GM23338 (cell line): ENCODE results near the gene PPME1. TPM values are rescaled to one million over a fixed set of nuclear protein-coding genes. Genes with fewer than 3 reads are reported as not detected.

ENCODE experiments used
- ATAC-seq: fragments of 200-7000 bp; cut with Tn5 transposase; 3 replicates; pipeline ENCODE4 v1.9.1; 2020
- DNase-seq: peaks from one replicate; pipeline ENCODE4 v3.0.0-alpha.2; 2015; ENCODE audit warnings: low spot score
- H2AFZ ChIP-seq: fragments of 200-600 bp; sonication (generic); 2 replicates; pipeline ENCODE4 v1.8.0; 2016; ENCODE audit warnings: antibody characterized with exemption, mild to moderate bottlenecking, moderate library complexity
- H3F3A ChIP-seq: fragments of 200-600 bp; sonication (generic); replicated peaks from 2 replicates; pipeline ENCODE4 v1.8.0; 2017; ENCODE audit warnings: antibody characterized with exemption, mixed run types, low read depth
- H3K27ac ChIP-seq: fragments of 200-600 bp; sonication (generic); 2 replicates; pipeline ENCODE4 v1.6.1; 2016; ENCODE audit warnings: low read depth
- H3K27me3 ChIP-seq: fragments of 200-600 bp; sonication (generic); 2 replicates; pipeline ENCODE4 v1.8.0; 2016; ENCODE audit warnings: mild to moderate bottlenecking, mixed run types, moderate library complexity; ENCODE audit not compliant: insufficient read depth
- H3K36me3 ChIP-seq: fragments of 200-600 bp; sonication (generic); 2 replicates; pipeline ENCODE4 v1.8.0; 2016; ENCODE audit warnings: mild to moderate bottlenecking; ENCODE audit not compliant: insufficient read depth
- H3K4me1 ChIP-seq: fragments of 200-600 bp; sonication (generic); 2 replicates; pipeline ENCODE4 v1.8.0; 2016; ENCODE audit warnings: mild to moderate bottlenecking, moderate library complexity; ENCODE audit not compliant: insufficient read depth
- H3K4me2 ChIP-seq: fragments of 200-600 bp; sonication (generic); 2 replicates; pipeline ENCODE4 v1.7.1; 2017; ENCODE audit warnings: mixed run types
- H3K4me3 ChIP-seq: fragments of 200-600 bp; sonication (generic); 2 replicates; pipeline ENCODE4 v1.6.1; 2016; ENCODE audit warnings: mixed run types
- H3K79me2 ChIP-seq: fragments of 200-600 bp; sonication (generic); replicated peaks from 2 replicates; pipeline ENCODE4 v1.8.0; 2017; ENCODE audit warnings: mild to moderate bottlenecking; ENCODE audit not compliant: insufficient read depth
- H3K9me2 ChIP-seq: fragments of 200-600 bp; sonication (generic); 2 replicates; pipeline ENCODE4 v1.8.0; 2017; ENCODE audit not compliant: insufficient read depth
- H4K20me1 ChIP-seq: fragments of 200-600 bp; sonication (generic); replicated peaks from 2 replicates; pipeline ENCODE4 v1.8.0; 2017; ENCODE audit warnings: mild to moderate bottlenecking; ENCODE audit not compliant: insufficient read depth
- H3K27ac Mint-ChIP-seq: 2 replicates; pipeline ENCODE4 v1.8.0; 2020; ENCODE audit warnings: inconsistent platforms, mild to moderate bottlenecking, moderate library complexity, mixed read lengths
- H3K27me3 Mint-ChIP-seq: 3 replicates; pipeline ENCODE4 v1.8.0; 2022; ENCODE audit warnings: low read depth, mild to moderate bottlenecking, moderate library complexity, mixed read lengths, inconsistent platforms; ENCODE audit not compliant: insufficient read depth, poor library complexity
- H3K36me3 Mint-ChIP-seq: 3 replicates; pipeline ENCODE4 v1.8.0; 2021; ENCODE audit warnings: low read depth, mild to moderate bottlenecking, inconsistent platforms, moderate library complexity, mixed read lengths
- H3K4me1 Mint-ChIP-seq: 3 replicates; pipeline ENCODE4 v1.8.0; 2020; ENCODE audit warnings: mild to moderate bottlenecking, inconsistent platforms, mixed read lengths
- H3K4me3 Mint-ChIP-seq: 3 replicates; pipeline ENCODE4 v1.8.0; 2021; ENCODE audit warnings: moderate library complexity, mild to moderate bottlenecking, inconsistent platforms, mixed read lengths
- H3K9me3 Mint-ChIP-seq: 3 replicates; pipeline ENCODE4 v1.8.0; 2020; ENCODE audit warnings: moderate library complexity, mild to moderate bottlenecking, inconsistent platforms, mixed read lengths
- CREB1 ChIP-seq: fragments of 250-450 bp; sonication (Bioruptor Pico); IDR thresholded peaks from 2 replicates; pipeline ENCODE4 v1.5.0; 2020; ENCODE audit warnings: low read depth, mild to moderate bottlenecking, moderate library complexity
- EZH2 ChIP-seq: fragments of 200-600 bp; sonication (generic); IDR thresholded peaks from one replicate; pipeline ENCODE4 v1.8.0; 2017; ENCODE audit warnings: antibody characterized with exemption, mild to moderate bottlenecking, low read depth; ENCODE audit not compliant: unreplicated experiment
- JUNB ChIP-seq: IDR thresholded peaks from one replicate; pipeline ENCODE4 v1.6.1; 2016; ENCODE audit warnings: antibody characterized with exemption; ENCODE audit not compliant: unreplicated experiment
- NANOG ChIP-seq: IDR thresholded peaks from 2 replicates; pipeline ENCODE4 v1.6.1; 2016; ENCODE audit warnings: antibody characterized with exemption, borderline replicate concordance
- POLR2AphosphoS5 ChIP-seq: IDR thresholded peaks from 2 replicates; pipeline ENCODE4 v1.6.1; 2016; ENCODE audit warnings: antibody characterized with exemption, low read depth
- STAT1 ChIP-seq: IDR thresholded peaks from one replicate; pipeline ENCODE4 v1.6.1; 2016; ENCODE audit warnings: antibody characterized with exemption; ENCODE audit not compliant: unreplicated experiment
- ZNF114 ChIP-seq: fragments of 250-450 bp; sonication (Bioruptor Pico); IDR thresholded peaks from 2 replicates; pipeline ENCODE4 v1.5.0; 2020; ENCODE audit warnings: mild to moderate bottlenecking, moderate library complexity
- ZNF331 ChIP-seq: fragments of 250-450 bp; sonication (Bioruptor Pico); IDR thresholded peaks from 2 replicates; pipeline ENCODE4 v1.5.0; 2020; ENCODE audit warnings: low read depth, mild to moderate bottlenecking, moderate library complexity
- polyA plus RNA-seq: library from polyadenylated mRNA; unstranded; fragments of >200 nt; fragmentation: Nextera tagmentation; extraction: Ambion mirVana; gene quantifications from 2 replicates; pipeline ENCODE4 v1.2.1, GENCODE V29; 2016
- total RNA-seq: library from RNA; depleted of rRNA; stranded (reverse); fragments of >200 nt; shearing (Covaris generic); gene quantifications from 2 replicates; pipeline ENCODE4 v1.2.3, GENCODE V29; 2014
- TF ChIP-seq, protein P1 (sequence below): fragments of 250-450 bp; sonication (Bioruptor Pico); IDR thresholded peaks from 2 replicates; pipeline ENCODE4 v1.5.0; 2020; ENCODE audit warnings: mild to moderate bottlenecking, moderate library complexity
- TF ChIP-seq, protein P2 (sequence below): IDR thresholded peaks from one replicate; pipeline ENCODE4 v1.6.1; 2018; ENCODE audit warnings: antibody characterized with exemption; ENCODE audit not compliant: unreplicated experiment
- TF ChIP-seq, protein P3 (sequence below), 2 experiments: fragments of 200-600 bp in 1 of 2; sonication (generic) in 1 of 2; conservative IDR thresholded peaks; 2 replicates each; pipeline versions ENCODE4 v1.5.1 to v1.6.1; 2016 to 2017; ENCODE audit warnings: antibody characterized with exemption in 2 of 2, low read depth in 2 of 2, mild to moderate bottlenecking in 2 of 2, moderate library complexity in 1 of 2

PPME1 gene
- total and polyA plus RNA-seq, 2 experiments from 2014 or later: 32.1 to 37.2 TPM

DNA sequence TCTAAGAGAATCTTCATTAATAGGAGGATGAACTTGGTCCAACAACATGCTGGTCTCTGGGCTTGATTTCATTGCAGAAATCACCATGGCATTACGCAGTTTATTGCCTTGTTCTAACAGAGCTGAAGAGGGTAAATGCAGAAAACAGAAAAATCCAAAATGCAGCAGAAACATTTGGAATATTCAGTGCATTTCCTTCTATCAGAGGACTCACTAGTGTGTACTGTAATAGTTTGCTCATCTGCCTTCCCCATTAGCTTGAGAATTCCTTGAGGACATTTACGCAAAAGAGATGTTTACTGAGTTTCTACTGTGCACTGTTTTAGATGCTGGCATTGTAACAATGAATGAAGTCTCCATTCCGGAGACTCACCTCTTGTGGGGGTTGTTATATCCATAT lies 37.7 kb upstream of the PPME1 start (continued):
- TF ChIP-seq, protein P1, sequence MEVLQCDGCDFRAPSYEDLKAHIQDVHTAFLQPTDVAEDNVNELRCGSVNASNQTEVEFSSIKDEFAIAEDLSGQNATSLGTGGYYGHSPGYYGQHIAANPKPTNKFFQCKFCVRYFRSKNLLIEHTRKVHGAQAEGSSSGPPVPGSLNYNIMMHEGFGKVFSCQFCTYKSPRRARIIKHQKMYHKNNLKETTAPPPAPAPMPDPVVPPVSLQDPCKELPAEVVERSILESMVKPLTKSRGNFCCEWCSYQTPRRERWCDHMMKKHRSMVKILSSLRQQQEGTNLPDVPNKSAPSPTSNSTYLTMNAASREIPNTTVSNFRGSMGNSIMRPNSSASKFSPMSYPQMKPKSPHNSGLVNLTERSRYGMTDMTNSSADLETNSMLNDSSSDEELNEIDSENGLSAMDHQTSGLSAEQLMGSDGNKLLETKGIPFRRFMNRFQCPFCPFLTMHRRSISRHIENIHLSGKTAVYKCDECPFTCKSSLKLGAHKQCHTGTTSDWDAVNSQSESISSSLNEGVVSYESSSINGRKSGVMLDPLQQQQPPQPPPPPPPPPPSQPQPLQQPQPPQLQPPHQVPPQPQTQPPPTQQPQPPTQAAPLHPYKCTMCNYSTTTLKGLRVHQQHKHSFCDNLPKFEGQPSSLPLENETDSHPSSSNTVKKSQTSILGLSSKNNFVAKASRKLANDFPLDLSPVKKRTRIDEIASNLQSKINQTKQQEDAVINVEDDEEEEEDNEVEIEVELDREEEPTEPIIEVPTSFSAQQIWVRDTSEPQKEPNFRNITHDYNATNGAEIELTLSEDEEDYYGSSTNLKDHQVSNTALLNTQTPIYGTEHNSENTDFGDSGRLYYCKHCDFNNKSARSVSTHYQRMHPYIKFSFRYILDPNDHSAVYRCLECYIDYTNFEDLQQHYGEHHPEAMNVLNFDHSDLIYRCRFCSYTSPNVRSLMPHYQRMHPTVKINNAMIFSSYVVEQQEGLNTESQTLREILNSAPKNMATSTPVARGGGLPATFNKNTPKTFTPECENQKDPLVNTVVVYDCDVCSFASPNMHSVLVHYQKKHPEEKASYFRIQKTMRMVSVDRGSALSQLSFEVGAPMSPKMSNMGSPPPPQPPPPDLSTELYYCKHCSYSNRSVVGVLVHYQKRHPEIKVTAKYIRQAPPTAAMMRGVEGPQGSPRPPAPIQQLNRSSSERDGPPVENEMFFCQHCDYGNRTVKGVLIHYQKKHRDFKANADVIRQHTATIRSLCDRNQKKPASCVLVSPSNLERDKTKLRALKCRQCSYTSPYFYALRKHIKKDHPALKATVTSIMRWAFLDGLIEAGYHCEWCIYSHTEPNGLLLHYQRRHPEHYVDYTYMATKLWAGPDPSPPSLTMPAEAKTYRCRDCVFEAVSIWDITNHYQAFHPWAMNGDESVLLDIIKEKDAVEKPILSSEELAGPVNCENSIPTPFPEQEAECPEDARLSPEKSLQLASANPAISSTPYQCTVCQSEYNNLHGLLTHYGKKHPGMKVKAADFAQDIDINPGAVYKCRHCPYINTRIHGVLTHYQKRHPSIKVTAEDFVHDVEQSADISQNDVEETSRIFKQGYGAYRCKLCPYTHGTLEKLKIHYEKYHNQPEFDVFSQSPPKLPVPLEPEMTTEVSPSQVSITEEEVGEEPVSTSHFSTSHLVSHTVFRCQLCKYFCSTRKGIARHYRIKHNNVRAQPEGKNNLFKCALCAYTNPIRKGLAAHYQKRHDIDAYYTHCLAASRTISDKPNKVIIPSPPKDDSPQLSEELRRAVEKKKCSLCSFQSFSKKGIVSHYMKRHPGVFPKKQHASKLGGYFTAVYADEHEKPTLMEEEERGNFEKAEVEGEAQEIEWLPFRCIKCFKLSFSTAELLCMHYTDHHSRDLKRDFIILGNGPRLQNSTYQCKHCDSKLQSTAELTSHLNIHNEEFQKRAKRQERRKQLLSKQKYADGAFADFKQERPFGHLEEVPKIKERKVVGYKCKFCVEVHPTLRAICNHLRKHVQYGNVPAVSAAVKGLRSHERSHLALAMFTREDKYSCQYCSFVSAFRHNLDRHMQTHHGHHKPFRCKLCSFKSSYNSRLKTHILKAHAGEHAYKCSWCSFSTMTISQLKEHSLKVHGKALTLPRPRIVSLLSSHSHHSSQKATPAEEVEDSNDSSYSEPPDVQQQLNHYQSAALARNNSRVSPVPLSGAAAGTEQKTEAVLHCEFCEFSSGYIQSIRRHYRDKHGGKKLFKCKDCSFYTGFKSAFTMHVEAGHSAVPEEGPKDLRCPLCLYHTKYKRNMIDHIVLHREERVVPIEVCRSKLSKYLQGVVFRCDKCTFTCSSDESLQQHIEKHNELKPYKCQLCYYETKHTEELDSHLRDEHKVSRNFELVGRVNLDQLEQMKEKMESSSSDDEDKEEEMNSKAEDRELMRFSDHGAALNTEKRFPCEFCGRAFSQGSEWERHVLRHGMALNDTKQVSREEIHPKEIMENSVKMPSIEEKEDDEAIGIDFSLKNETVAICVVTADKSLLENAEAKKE (CRISPR knock-in tag): no peak
- no peak for TF ChIP-seq ZNF114

DNA sequence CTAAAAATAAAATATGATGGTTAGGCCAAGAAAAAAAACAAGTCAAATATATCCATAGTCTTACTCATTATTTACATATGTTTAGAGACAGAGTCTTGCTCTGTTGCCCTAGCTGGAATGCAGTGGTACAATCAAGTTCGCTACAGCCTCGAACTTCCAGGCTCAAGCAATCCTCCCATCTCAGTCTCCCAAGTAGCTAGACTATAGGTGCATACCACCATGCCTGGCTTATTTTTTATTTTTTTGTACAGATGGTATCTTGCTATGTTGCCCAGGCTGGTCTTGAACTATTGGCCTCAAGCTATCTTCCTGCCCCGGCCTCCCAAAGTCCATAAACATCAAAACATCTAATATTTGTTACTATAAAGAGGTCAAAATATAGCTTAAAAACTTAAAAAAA lies 36.4 kb upstream of the PPME1 start:
- Histone ChIP-seq H3K79me2 (no peaks in the 10 kb centered on the region), H3K36me3 (peaks cover 12% of the 10 kb centered on the region), H2AFZ (no peak overlapping the region), H3K27me3 (no peaks in the 10 kb centered on the region), H3K4me2 (no peak overlapping the region), H3K27ac (no peak overlapping the region), H3K4me1 (no peaks in the 10 kb centered on the region), H3F3A (no peaks in the 10 kb centered on the region), H3K4me3 (no peak overlapping the region), H4K20me1 (no peaks in the 10 kb centered on the region), H3K9me2 (no peaks in the 10 kb centered on the region)
- Mint-ChIP-seq H3K36me3 (peaks cover 52% of the 10 kb centered on the region), H3K27ac (peak overlapping the region; percentile 18; the same call in 1 of the 2 replicates), H3K4me3 (no peak overlapping the region), H3K27me3 (peaks cover 6% of the 10 kb centered on the region), H3K9me3 (peaks cover 11% of the 10 kb centered on the region), H3K4me1 (peaks cover 10% of the 10 kb centered on the region; the same call in 2 of the 3 replicates)
- no peak for ATAC-seq
- DNase-seq: no peak
- TF ChIP-seq, protein P2, sequence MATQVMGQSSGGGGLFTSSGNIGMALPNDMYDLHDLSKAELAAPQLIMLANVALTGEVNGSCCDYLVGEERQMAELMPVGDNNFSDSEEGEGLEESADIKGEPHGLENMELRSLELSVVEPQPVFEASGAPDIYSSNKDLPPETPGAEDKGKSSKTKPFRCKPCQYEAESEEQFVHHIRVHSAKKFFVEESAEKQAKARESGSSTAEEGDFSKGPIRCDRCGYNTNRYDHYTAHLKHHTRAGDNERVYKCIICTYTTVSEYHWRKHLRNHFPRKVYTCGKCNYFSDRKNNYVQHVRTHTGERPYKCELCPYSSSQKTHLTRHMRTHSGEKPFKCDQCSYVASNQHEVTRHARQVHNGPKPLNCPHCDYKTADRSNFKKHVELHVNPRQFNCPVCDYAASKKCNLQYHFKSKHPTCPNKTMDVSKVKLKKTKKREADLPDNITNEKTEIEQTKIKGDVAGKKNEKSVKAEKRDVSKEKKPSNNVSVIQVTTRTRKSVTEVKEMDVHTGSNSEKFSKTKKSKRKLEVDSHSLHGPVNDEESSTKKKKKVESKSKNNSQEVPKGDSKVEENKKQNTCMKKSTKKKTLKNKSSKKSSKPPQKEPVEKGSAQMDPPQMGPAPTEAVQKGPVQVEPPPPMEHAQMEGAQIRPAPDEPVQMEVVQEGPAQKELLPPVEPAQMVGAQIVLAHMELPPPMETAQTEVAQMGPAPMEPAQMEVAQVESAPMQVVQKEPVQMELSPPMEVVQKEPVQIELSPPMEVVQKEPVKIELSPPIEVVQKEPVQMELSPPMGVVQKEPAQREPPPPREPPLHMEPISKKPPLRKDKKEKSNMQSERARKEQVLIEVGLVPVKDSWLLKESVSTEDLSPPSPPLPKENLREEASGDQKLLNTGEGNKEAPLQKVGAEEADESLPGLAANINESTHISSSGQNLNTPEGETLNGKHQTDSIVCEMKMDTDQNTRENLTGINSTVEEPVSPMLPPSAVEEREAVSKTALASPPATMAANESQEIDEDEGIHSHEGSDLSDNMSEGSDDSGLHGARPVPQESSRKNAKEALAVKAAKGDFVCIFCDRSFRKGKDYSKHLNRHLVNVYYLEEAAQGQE: no peak
- TF ChIP-seq, protein P3, sequence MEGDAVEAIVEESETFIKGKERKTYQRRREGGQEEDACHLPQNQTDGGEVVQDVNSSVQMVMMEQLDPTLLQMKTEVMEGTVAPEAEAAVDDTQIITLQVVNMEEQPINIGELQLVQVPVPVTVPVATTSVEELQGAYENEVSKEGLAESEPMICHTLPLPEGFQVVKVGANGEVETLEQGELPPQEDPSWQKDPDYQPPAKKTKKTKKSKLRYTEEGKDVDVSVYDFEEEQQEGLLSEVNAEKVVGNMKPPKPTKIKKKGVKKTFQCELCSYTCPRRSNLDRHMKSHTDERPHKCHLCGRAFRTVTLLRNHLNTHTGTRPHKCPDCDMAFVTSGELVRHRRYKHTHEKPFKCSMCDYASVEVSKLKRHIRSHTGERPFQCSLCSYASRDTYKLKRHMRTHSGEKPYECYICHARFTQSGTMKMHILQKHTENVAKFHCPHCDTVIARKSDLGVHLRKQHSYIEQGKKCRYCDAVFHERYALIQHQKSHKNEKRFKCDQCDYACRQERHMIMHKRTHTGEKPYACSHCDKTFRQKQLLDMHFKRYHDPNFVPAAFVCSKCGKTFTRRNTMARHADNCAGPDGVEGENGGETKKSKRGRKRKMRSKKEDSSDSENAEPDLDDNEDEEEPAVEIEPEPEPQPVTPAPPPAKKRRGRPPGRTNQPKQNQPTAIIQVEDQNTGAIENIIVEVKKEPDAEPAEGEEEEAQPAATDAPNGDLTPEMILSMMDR (conservative IDR thresholded peaks at IDR 0.05; ENCODE audit: low read depth in 2 of 2): no peak
- TF ChIP-seq STAT1 (no peak), ZNF114 (no peak), POLR2AphosphoS5 (no peak), CREB1 (CRISPR knock-in tag) (no peak), NANOG (no peak), ZNF331 (CRISPR knock-in tag) (no peak), EZH2 (no peak), JUNB (no peak)
